ENCODE results near the gene TOP1.

TOP1 gene

DNA sequence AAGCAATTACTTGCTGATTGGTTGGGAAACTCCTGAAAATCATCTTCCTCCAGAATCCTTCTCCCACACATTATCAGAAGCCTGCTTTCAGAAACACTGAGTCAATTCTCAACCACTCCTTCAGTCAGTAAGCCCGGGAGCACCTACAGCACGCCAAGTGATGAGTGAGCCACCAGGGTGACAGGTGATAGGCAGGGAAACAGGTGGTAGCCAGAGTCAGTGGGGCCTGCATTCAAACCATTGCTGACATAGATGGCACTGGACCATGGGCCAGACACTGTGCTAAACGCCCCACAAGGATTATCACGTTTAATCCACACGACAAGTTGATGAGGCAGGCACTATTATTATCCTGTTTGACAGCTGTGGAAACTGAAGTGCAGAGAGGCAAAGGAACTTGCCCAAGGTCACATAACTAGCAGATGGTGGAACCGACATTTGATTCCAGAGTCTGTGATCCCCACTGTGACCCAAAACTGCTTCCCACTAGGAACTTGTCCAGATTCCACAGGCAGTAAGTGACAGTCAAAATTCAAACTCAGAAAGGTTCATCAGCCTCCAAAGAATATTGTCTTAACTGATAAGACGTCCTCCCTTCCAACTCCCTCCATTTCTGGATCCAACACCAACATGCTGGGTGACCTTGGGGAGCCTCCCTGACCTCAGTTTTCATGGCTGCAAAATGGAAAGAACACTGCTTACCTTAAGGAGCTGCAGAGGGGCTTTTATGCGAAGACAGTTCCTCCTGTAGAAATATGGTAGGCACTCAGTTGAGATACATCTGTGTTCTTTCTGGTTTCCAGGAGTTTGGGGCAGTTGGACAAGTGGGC lies 23.9 kb upstream of the TOP1 start:
- no peak for DNase-seq

- DNase-seq: no peak
These were observed 23.3 kb upstream of the TOP1 start for GRCh38 chr20:41005361-41005729.

- no peak for DNase-seq
These were observed 22.3 kb upstream of the TOP1 start for GRCh38 chr20:41006126-41006935.

- no peak for DNase-seq
These were observed 21.6 kb upstream of the TOP1 start for GRCh38 chr20:41006936-41007474.

DNA sequence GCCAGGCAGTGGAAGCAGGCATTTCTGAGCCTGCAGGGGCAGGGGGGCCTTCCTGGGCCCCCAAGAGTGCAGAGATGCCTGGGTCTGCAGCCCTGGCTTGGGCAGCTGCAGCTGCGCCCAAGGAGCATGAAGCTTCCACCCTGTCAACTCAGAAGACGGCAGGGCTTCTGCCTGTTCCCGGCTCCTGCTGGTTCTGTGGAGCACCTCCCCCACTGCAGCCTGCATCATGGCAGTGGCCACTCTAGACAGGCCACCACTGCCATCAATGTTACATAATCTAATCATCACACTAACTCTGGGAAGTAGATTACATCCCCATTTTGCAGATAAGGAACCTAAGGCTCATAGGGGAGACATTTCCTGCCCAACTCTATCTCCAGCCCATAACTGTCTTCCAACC lies 21.1 kb upstream of the TOP1 start:
- no peak for DNase-seq

DNA sequence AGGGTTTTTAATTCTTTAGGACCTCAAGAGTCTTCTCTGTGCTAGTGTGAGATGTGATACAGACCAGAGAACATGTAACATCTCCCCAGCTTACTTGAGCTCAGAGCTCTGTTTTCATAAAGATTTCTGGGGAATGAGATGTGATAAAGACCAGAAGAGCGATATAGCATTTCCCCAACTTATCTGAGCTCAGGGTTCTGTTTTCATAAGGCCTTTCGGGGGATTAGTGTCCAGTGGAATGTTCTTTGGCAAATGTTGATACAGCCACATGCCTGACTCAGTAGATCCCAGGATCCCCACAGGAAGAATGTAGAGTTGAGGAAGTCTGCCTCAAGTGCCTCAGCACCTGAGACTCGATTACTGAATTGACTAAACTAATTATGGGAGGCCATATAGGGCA lies 18.7 kb upstream of the TOP1 start:
- no peak for DNase-seq

- no peak for DNase-seq
These were observed 17.0 kb upstream of the TOP1 start for GRCh38 chr20:41011551-41012067.

DNA sequence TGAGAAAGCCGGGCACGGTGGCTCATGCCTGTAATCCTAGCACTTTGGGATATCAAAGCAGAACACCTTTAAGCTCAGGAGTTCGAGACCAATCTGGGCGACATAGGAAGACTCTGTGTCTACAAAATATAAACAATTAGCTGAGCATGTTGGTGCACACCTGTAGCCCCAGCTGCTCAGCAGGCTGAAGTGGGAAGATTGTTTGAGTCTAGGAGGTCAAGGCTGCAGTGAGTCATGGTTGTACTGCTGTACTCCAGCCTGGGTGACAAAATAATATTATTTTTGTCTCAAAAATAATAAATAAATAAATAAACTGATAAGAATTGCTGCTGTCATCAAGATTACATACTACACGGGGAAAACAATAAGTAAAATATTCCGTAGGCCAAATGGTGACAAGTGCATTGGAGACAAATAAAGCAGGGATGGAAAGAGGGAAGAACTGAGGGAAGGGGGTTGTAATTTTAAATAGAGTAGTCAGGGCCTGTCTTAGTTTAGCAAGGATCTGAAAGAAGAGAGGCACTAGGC lies 14.0 kb upstream of the TOP1 start:
- no peak for DNase-seq

- DNase-seq: no peak
These were observed 11.1 kb upstream of the TOP1 start for GRCh38 chr20:41017448-41018042.

GRCh38 chr20:41018153-41018552 lies 10.5 kb upstream of the TOP1 start:
- no peak for DNase-seq

- DNase-seq: no peak
These were observed 5.1 kb upstream of the TOP1 start for GRCh38 chr20:41023549-41023948.

GRCh38 chr20:41027366-41027765 lies 1.3 kb upstream of the TOP1 start:
- no peak for DNase-seq

DNA sequence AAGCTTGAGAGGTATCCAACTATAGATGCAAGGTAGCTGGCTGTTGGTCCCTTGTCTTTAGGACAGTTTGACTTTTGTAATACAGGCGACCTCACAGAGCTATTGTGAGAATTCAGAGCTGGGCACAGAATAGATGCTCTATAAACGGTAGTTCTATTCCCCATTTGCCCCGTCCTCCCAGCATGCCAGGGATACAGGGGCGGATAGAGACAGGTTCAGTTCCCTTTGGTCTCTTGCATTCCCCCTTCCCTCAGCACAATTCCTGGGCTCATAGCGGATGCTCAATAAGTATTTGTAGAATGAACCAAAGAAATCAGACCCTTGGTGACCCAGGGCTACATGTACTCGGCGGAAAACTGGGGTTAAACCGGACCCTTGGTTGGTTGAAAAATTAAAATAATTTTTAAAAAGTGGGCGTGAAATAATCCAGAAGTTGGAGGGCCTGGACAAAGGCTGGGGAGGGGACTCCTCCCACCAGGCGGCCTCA lies 707 bp upstream of the TOP1 start:
- DNase-seq: no peak

GRCh38 chr20:41029150-41029901 lies 704 bp downstream of the TOP1 start:
- DNase-seq: peak; percentile 7

GRCh38 chr20:41030061-41030460 lies 1.4 kb downstream of the TOP1 start:
- no peak for DNase-seq

GRCh38 chr20:41030531-41031242 lies 2.1 kb downstream of the TOP1 start:
- no peak for DNase-seq

GRCh38 chr20:41031243-41031619 lies 2.6 kb downstream of the TOP1 start:
- DNase-seq: no peak

DNA sequence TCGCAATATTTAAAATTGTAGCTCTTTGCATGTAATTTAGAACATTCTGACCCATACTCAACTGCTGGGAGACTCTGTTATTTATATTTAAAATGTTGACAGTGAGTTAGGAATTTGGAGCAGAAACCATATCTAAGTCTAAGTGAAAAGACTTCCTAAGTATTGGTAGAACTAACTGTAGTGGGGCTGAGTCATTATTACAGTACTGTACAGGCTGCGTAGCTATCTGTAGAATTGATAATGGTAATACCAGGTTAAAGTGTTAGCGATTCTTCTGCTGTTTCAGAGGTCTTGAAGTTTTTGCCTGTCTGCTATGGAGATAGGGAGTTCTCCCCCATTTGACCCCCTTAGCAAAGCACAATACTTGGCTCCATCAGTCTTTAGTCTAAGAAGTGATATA lies 3.6 kb downstream of the TOP1 start:
- DNase-seq: no peak

DNA sequence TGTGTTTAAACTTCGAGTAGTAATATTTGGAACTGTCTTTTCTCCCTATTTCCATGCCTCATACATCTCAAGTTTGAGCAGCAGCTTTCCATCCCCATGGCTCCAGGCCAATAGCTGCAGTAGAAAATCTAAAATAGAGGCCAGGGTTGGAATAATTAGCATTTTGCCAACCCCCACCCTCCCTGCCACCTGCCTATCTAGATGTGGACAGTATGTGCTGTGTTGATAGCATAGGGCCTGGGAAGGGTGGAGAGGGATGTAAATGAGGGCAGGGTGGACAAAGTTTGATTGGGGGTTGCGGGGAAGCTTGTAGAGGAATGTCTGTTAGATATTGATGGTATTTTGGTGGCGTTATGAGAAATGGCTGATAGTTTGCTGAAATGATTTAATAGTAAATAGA lies 5.6 kb downstream of the TOP1 start:
- no peak for DNase-seq

DNA sequence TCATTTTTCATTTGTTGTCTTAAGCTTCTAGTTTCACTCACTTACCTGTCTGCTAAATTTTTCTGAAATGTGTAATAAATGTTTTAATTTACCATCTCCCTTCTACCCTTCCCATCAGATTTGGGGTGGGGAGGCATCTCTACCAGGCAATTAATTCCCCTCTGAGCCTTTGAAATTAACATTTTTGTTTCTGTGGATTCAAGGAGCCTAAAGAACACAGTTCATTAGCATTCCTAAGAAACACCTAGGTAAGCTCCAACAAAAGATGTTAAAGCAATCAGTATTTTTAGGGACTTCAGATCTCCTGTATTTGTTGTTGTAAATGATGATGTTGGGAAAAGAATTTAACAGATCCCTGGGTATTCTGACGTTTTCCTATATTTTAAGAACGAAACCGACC lies 6.6 kb downstream of the TOP1 start:
- no peak for DNase-seq

- DNase-seq: no peak
These were observed 8.6 kb downstream of the TOP1 start for GRCh38 chr20:41037179-41037578.

All from NCI-H748 treated with DMSO at 0.1 percent for 48 hours (cell line).